Endodermal cell (in vitro differentiated cells): ENCODE measurements around the gene ECI2. TPM values are rescaled to one million over a fixed set of nuclear protein-coding genes. Genes with fewer than 3 reads are reported as not detected.

Experiments used
- DNase-seq: peaks from one replicate; pipeline ENCODE4 v3.0.0-alpha.2; 2017
- H3K27ac ChIP-seq: 2 replicates; pipeline ENCODE4 v1.5.1; 2013; ENCODE audit warnings: mild to moderate bottlenecking, low read depth, low read length, moderate library complexity
- H3K27me3 ChIP-seq: 2 replicates; pipeline ENCODE4 v1.6.1; 2013; ENCODE audit warnings: mild to moderate bottlenecking, low read length, moderate library complexity; ENCODE audit not compliant: insufficient read depth, control insufficient read depth, poor library complexity, severe bottlenecking
- H3K36me3 ChIP-seq: 2 replicates; pipeline ENCODE4 v1.7.0; 2013; ENCODE audit warnings: mild to moderate bottlenecking, low read length, moderate library complexity; ENCODE audit not compliant: control insufficient read depth, insufficient read depth
- H3K4me1 ChIP-seq: one replicate; pipeline ENCODE4 v1.7.0; 2013; ENCODE audit warnings: low read length; ENCODE audit not compliant: control insufficient read depth, insufficient read depth
- H3K4me3 ChIP-seq: 2 replicates; pipeline ENCODE4 v1.5.1; 2013; ENCODE audit warnings: mild to moderate bottlenecking, low read length, moderate library complexity
- H3K9ac ChIP-seq: 2 replicates; pipeline ENCODE4 v1.6.1; 2013; ENCODE audit warnings: mild to moderate bottlenecking, low read length, moderate library complexity; ENCODE audit not compliant: poor library complexity, severe bottlenecking; ENCODE audit errors: extremely low read depth
- H3K9me3 ChIP-seq: 2 replicates; pipeline ENCODE4 v1.6.1; 2013; ENCODE audit warnings: mild to moderate bottlenecking, low read length, moderate library complexity; ENCODE audit not compliant: control insufficient read depth
- H3K27ac Mint-ChIP-seq: 2 replicates; pipeline ENCODE4 v1.8.0; 2020; ENCODE audit warnings: mixed read lengths
- H3K27me3 Mint-ChIP-seq: 2 replicates; pipeline ENCODE4 v1.8.0; 2021; ENCODE audit warnings: mild to moderate bottlenecking, mixed read lengths; ENCODE audit not compliant: insufficient read depth
- H3K36me3 Mint-ChIP-seq: 2 replicates; pipeline ENCODE4 v1.8.0; 2020; ENCODE audit warnings: low read depth, mixed read lengths
- H3K4me1 Mint-ChIP-seq: 2 replicates; pipeline ENCODE4 v1.8.0; 2020; ENCODE audit warnings: mixed read lengths
- H3K4me3 Mint-ChIP-seq: 2 replicates; pipeline ENCODE4 v1.8.0; 2020; ENCODE audit warnings: mild to moderate bottlenecking, moderate library complexity, mixed read lengths
- H3K9me3 Mint-ChIP-seq: 2 replicates; pipeline ENCODE4 v1.8.0; 2020; ENCODE audit warnings: mild to moderate bottlenecking, mixed read lengths
- CTCF ChIP-seq: fragments of 200-600 bp; sonication (generic); conservative IDR thresholded peaks from 2 replicates; pipeline ENCODE4 v1.5.0; 2021; ENCODE audit warnings: antibody characterized with exemption, mild to moderate bottlenecking
- WGBS, 2 experiments: methylation state at CpG; one replicate each; pipeline versions ENCODE4 v1.1.5 to v1.1.7; 2013; ENCODE audit warnings: missing lambda C conversion rate in 2 of 2, mixed read lengths in 1 of 2; ENCODE audit not compliant: insufficient coverage in 1 of 2, insufficient read length in 1 of 2; 5-methylcytosine and 5-hydroxymethylcytosine counted together
- total RNA-seq, 2 donors: library from RNA; stranded (reverse); fragmentation: NEBNext Ultra II Directional in 1 of 2; extraction: Animal tissue kit (Norgen Biotek cat#: 25700) in 1 of 2; gene quantifications; 2 replicates in 1 of 2; 3 replicates in 1 of 2; pipeline ENCODE4 v1.2.1, GENCODE V29; 2021

ECI2 gene
- total RNA-seq, 2 donors from 2014 or later: 40.4 to 58.2 TPM

GRCh38 chr6:4155848-4156466 lies 20.6 kb upstream of the ECI2 start:
- no peak overlapping the region for H3K9ac ChIP-seq
- no peaks in the 10 kb centered on the region for H3K9me3 Mint-ChIP-seq
- H3K36me3 ChIP-seq: no peaks in the 10 kb centered on the region
- WGBS, 2 experiments: 5 to 14% methylated on average over 3 to 6 of the region's 6 CpGs
- no peak overlapping the region for H3K4me3 Mint-ChIP-seq
- H3K27ac ChIP-seq: no peak overlapping the region
- no peaks in the 10 kb centered on the region for H3K27me3 Mint-ChIP-seq
- H3K9me3 ChIP-seq: no peaks in the 10 kb centered on the region
- no peaks in the 10 kb centered on the region for H3K27me3 ChIP-seq
- no peaks in the 10 kb centered on the region for H3K4me1 Mint-ChIP-seq
- peak; percentile 92 for DNase-seq
- no peaks in the 10 kb centered on the region for H3K36me3 Mint-ChIP-seq
- no peak overlapping the region for H3K27ac Mint-ChIP-seq
- peak; percentile 89 for TF ChIP-seq CTCF
- no peak overlapping the region for H3K4me3 ChIP-seq
- H3K4me1 ChIP-seq: no peaks in the 10 kb centered on the region

- no peak overlapping the region for H3K4me3 ChIP-seq
- no peak overlapping the region for H3K27ac ChIP-seq
- no peaks in the 10 kb centered on the region for H3K9me3 ChIP-seq
- no peak overlapping the region for H3K27ac Mint-ChIP-seq
- no peaks in the 10 kb centered on the region for H3K27me3 Mint-ChIP-seq
- TF ChIP-seq CTCF: no peak
- H3K9me3 Mint-ChIP-seq: no peaks in the 10 kb centered on the region
- H3K27me3 ChIP-seq: no peaks in the 10 kb centered on the region
- DNase-seq: no peak
- no peaks in the 10 kb centered on the region for H3K36me3 Mint-ChIP-seq
- no peaks in the 10 kb centered on the region for H3K4me1 Mint-ChIP-seq
- H3K9ac ChIP-seq: no peak overlapping the region
- H3K4me1 ChIP-seq: no peaks in the 10 kb centered on the region
- H3K36me3 ChIP-seq: no peaks in the 10 kb centered on the region
- H3K4me3 Mint-ChIP-seq: no peak overlapping the region
- 86 to 96% methylated on average over 2 to 6 of the region's 6 CpGs for WGBS, 2 experiments
Observed at GRCh38 chr6:4153514-4153985, 18.2 kb upstream of the ECI2 start.

- Histone ChIP-seq H3K9me3 (no peaks in the 10 kb centered on the region), H3K27ac (no peak overlapping the region), H3K4me1 (no peaks in the 10 kb centered on the region), H3K36me3 (no peaks in the 10 kb centered on the region), H3K27me3 (no peaks in the 10 kb centered on the region), H3K4me3 (no peak overlapping the region), H3K9ac (no peak overlapping the region)
- H3K27me3 Mint-ChIP-seq: no peaks in the 10 kb centered on the region
- H3K27ac Mint-ChIP-seq: no peak overlapping the region
- H3K4me1 Mint-ChIP-seq: peaks cover 3% of the 10 kb centered on the region
- 87% methylated on average over 1 of the region's 2 CpGs; no CpG with 5 or more reads in 1 of the 2 experiments for whole genome bisulfite sequencing, 2 experiments
- no peak for TF ChIP-seq CTCF
- no peak for DNase-seq
- H3K4me3 Mint-ChIP-seq: no peak overlapping the region
- no peaks in the 10 kb centered on the region for H3K36me3 Mint-ChIP-seq
- H3K9me3 Mint-ChIP-seq: peaks cover 2% of the 10 kb centered on the region
Observed at GRCh38 chr6:4145083-4145482, 9.7 kb upstream of the ECI2 start.
